Kidney epithelial cell (primary cell): ENCODE results near the gene TBK1. TPM values are rescaled to one million over a fixed set of nuclear protein-coding genes. Genes with fewer than 3 reads are reported as not detected.

Source experiments
- DNase-seq: peaks from one replicate; pipeline ENCODE4 v3.0.0-alpha.2; 2010; ENCODE audit warnings: low read depth
- H3K27me3 ChIP-seq: 2 replicates; pipeline ENCODE4 v1.6.0; 2011; ENCODE audit warnings: low read length; ENCODE audit not compliant: control insufficient read depth, insufficient read depth
- H3K36me3 ChIP-seq: 2 replicates; pipeline ENCODE4 v1.5.1; 2011; ENCODE audit warnings: low read length; ENCODE audit not compliant: control insufficient read depth, insufficient read depth
- H3K4me3 ChIP-seq: 2 replicates; pipeline ENCODE4 v1.5.1; 2011; ENCODE audit warnings: low read depth, mild to moderate bottlenecking, control low read depth, low read length
- CTCF ChIP-seq: IDR thresholded peaks from 2 replicates; pipeline ENCODE4 v1.5.1; 2011; ENCODE audit warnings: mild to moderate bottlenecking, moderate library complexity, low read length, control low read depth, inconsistent platforms; ENCODE audit not compliant: insufficient read depth, poor library complexity, severe bottlenecking
- total RNA-seq: library from RNA; depleted of rRNA; stranded (reverse); fragments of >200 nt; gene quantifications from 2 replicates; pipeline ENCODE4 v1.2.3, GENCODE V29; 2015

TBK1 gene
- total RNA-seq, 1 donor from 2014 or later: 21.0 TPM

GRCh38 chr12:64494998-64495729 is 43.2 kb downstream of the TBK1 start:
- no peak for DNase-seq
- no peaks in the 10 kb centered on the region for H3K27me3 ChIP-seq
- no peaks in the 10 kb centered on the region for H3K36me3 ChIP-seq
- H3K4me3 ChIP-seq: no peak overlapping the region
- no peak for TF ChIP-seq CTCF

GRCh38 chr12:64496839-64497400 is 45.0 kb downstream of the TBK1 start:
- no peaks in the 10 kb centered on the region for H3K36me3 ChIP-seq
- H3K27me3 ChIP-seq: no peaks in the 10 kb centered on the region
- H3K4me3 ChIP-seq: no peak overlapping the region
- DNase-seq: no peak
- TF ChIP-seq CTCF: no peak

- no peaks in the 10 kb centered on the region for H3K27me3 ChIP-seq
- no peaks in the 10 kb centered on the region for H3K36me3 ChIP-seq
- DNase-seq: no peak
- no peak overlapping the region for H3K4me3 ChIP-seq
- no peak for TF ChIP-seq CTCF
Observed at GRCh38 chr12:64497484-64497883, 45.6 kb downstream of the TBK1 start.

- DNase-seq: no peak
- Histone ChIP-seq H3K4me3 (no peak overlapping the region), H3K27me3 (no peaks in the 10 kb centered on the region), H3K36me3 (no peaks in the 10 kb centered on the region)
- TF ChIP-seq CTCF: no peak
Observed at GRCh38 chr12:64497903-64498302, 46.0 kb downstream of the TBK1 start.

- no peak overlapping the region for H3K4me3 ChIP-seq
- H3K27me3 ChIP-seq: no peaks in the 10 kb centered on the region
- TF ChIP-seq CTCF: no peak
- no peak for DNase-seq
- no peaks in the 10 kb centered on the region for H3K36me3 ChIP-seq
Observed at GRCh38 chr12:64500394-64500793, 48.5 kb downstream of the TBK1 start.

GRCh38 chr12:64501486-64501885 is 49.6 kb downstream of the TBK1 start:
- H3K4me3 ChIP-seq: no peak overlapping the region
- no peaks in the 10 kb centered on the region for H3K27me3 ChIP-seq
- no peaks in the 10 kb centered on the region for H3K36me3 ChIP-seq
- no peak for DNase-seq
- TF ChIP-seq CTCF: no peak
